Activated CD8-positive, alpha-beta memory T cell treated with anti-CD3 and anti-CD28 coated beads for 36 hours (primary cell): ENCODE results near the gene ZBTB38. TPM values are rescaled to one million over a fixed set of nuclear protein-coding genes. Genes with fewer than 3 reads are reported as not detected.

Experiments used
- CTCF ChIA-PET: fragments of 350-600 bp; sonication (Branson Sonifier 250); formaldehyde crosslinking; loops from one replicate; lab custom pipeline; 2021; ENCODE audit warnings: antibody characterized with exemption; lab: Charles Lee
- POLR2A ChIA-PET: fragments of 350-600 bp; sonication (Branson Sonifier 250); formaldehyde crosslinking; loops from one replicate; lab custom pipeline; 2021; ENCODE audit warnings: antibody characterized with exemption; lab: Charles Lee
- total RNA-seq, 2 experiments: library from RNA; stranded (reverse); gene quantifications; one replicate each; pipeline ENCODE4 v1.2.3, GENCODE V29; 2021

Gene ZBTB38
- total RNA-seq, 2 experiments from 2014 or later, result 56.6 to 57.0 TPM

DNA sequence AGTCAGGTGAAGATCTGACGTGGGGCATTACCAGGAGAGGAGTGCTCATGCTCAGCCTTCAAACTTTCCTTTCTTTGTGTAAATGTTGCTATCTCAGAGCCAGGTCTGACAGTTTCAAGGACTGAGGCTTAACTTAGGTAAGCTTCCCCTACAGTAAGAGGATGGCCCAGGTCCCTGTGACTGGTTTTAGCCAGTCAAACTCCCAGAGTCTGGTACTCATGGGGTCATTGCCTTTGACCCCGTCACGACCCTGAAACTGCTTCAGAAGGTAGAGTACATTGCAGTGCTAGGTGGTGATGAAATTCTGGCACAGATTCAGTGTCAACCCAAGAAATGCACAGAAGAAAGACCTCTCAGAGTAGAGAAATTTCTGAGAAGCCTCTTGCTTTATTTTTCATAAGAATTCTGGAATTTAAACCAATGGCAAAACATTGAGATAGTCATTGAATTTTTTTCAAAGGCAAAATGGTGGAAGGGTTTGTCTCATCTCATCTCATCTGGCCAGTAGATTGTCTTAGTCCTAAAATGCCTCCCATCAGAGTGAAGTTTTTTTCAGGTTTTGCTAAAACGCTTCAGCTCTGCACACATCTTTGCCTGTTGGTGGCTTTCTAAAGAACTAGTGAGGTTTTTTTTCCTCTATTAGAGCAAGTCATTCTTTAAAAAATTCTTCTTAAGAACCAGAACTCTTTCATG lies 23.1 kb downstream of the ZBTB38 start:
- CTCF ChIA-PET, result interaction anchor here (1.1 kb wide), 1 partner anchor 50 kb away, joined by 4 read pairs; no protein-coding TSS in a partner anchor
- POLR2A ChIA-PET, result interaction anchor here (0.7 kb wide), 1 partner anchor 15 kb away, joined by 4 read pairs; no protein-coding TSS in a partner anchor

DNA sequence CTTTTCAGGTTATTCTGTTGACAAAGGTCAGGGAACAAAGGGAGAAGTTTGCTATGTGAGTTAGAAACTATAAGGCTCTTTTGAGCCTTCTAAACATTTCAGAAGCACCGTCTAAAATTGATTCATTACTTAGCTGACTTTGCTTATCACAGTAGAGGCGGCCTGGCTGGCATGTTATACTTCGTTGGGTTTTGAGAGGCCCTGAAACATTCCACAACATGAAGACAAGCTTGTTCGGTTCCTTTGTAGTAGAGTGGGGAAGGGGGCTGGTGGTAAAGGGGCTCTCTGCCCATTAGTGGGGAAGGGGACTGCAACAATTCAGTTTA lies 23.6 kb downstream of the ZBTB38 start:
- ChIA-PET CTCF (interaction anchor here (1.1 kb wide), 1 partner anchor 50 kb away, joined by 4 read pairs; no protein-coding TSS in a partner anchor), POLR2A (no interaction called here)

DNA sequence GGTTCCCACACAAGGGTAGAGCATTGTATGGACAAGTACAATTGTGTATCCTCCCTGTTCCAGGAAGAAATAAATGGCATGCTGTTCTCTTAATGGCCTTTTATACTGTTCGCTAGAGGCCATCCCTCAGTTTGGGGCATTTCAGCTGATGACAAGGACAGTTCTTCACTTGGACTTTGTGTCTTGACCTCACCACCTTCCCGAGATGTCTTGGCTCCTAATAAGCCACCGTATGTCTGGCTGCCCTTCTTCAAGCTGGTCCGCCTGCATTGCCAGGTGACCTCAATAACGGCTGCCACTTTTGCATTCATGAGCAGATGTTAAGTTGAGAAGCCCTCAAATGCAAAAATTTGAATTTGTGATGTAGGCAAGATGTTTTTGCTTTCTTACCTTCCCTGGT lies 24.1 kb downstream of the ZBTB38 start:
- POLR2A ChIA-PET, result no interaction called here
- CTCF ChIA-PET, result interaction anchor here (1.1 to 1.6 kb wide), 2 partner anchors 50 to 62 kb away, joined by 3 to 4 read pairs; no protein-coding TSS in a partner anchor

DNA sequence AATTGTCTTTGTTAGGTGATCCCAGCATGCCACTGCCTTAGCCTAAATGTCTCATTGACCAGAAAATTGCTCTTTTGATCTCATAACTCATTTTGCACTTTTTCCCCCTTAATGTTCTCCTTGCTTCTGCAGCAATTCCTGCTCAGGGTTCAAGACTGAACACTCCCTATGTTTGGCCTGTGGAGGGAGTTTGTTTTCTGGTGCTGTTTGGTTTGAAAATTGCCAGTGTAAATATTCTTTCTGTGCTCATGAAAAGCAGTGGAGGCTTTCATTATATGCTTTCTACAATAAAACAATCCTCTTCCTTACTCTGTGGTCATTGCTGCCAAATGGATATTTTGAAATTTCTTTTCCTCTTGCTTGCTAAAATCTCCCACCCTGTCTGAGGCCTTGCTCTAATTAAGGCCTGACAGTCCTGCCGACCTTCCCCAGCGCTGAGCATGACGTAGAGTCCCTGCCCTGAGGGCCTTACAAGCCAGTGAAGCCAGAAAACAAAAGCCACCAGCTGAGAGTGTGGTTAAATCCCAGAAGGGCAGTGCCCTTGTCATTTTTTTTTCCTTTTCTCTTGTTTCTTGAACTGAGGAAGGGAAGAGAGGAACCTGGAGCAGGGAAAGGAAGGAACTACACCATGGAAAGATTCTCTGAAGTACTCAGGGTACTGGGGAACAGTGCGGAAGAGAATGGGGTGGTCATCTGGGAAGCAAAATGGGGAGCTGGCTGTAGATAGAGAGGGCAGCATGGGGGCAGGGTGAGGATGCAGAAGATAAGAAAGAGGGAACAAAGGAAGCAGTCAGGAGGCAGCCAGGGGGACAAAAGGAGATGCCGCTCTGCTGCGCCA lies 24.8 kb downstream of the ZBTB38 start:
- CTCF ChIA-PET, result interaction anchor here (1.6 kb wide), 1 partner anchor 62 kb away, joined by 3 read pairs; no protein-coding TSS in a partner anchor
- POLR2A ChIA-PET, result no interaction called here

DNA sequence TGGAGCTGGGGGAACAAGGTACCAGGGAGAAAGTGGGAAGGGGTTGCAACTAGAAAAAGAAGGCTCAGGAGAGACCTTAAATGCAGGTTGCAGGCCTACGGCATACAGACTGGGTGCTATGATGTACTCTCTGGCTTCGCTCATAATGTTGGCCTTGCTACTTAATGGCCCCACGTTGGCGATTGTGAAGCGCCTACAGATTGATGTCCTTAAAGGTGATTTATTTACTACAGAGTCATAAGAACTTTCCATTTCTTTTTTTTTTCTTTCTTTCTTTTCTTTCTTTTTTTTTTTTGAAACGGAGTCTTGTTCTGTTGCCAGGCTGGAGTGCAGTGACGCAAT lies 25.4 kb downstream of the ZBTB38 start:
- ChIA-PET CTCF (interaction anchor here (1.6 kb wide), 1 partner anchor 61 kb away, joined by 3 read pairs; no protein-coding TSS in a partner anchor), POLR2A (no interaction called here)

DNA sequence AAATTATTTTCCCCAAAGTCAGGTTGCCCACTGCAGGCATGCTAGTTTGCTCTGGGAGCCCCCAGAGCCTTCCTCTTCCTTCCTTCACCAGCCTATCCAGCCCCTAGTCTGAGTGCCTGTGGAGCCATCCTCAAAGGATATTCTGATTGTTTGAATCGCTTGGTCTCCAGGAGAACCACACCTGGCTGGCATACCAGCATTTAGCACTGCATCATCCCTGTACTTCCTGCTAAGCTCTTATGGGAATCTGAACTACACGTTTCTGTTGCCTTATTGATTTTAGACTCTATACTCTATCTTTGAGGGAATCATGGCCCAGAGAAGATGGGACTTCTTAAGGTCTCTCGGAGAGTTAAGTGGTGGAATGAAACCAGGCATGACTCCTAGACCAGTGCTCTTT lies 26.3 kb downstream of the ZBTB38 start:
- POLR2A ChIA-PET, result no interaction called here
- CTCF ChIA-PET, result no interaction called here

DNA sequence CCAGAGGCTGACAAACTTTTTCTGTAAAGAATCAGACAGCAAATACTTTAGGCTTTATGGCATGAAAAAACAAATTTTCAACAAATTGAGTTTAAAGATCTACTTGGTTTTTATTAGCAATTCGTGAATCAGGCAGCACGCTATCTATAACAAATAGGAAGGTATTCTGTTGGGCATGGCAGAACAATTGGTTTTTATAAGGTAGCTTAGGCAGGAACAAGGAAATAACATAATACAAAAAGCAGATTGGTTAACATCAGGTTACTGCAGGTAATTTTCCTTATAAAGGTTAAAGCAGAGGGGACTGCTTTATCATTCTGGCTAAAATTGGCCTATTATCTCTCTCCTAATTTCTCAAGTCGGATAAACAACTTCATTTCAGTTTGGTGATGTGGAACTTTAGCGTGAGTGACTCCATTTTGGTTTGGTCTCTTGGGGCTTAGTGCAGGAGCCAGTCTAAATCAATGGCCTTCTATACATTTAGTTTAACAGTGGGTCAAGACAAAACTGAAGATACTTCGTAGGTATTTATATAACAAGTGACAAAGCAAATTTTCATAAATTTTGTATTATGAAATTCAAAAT lies 26.8 kb downstream of the ZBTB38 start:
- CTCF ChIA-PET, result no interaction called here

DNA sequence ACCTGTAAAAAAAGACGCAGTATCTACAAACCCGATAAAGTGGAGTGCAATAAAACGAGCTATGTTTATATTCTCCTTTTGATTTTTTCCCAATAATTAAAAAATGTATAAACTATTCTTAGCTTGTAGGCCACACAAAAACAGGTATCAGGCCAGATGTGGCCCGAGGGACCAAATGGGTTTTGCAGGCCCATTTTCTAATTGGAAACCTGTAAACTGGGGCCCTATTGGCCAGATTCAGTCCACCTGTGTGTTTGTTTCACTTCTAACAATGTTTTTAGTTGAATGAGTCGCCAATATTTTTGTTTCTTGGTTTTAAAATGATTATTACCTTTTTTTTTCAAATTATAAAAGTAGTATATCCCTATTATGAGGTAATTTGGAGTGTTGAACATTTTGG lies 29.7 kb downstream of the ZBTB38 start:
- ChIA-PET CTCF (interaction anchor here (1.5 kb wide), 2 partner anchors 24 to 37 kb away, joined by 3 read pairs; no protein-coding TSS in a partner anchor), POLR2A (no interaction called here)

More for the DNA sequence above, 26.8 kb downstream of the ZBTB38 start:
- POLR2A ChIA-PET, result no interaction called here

DNA sequence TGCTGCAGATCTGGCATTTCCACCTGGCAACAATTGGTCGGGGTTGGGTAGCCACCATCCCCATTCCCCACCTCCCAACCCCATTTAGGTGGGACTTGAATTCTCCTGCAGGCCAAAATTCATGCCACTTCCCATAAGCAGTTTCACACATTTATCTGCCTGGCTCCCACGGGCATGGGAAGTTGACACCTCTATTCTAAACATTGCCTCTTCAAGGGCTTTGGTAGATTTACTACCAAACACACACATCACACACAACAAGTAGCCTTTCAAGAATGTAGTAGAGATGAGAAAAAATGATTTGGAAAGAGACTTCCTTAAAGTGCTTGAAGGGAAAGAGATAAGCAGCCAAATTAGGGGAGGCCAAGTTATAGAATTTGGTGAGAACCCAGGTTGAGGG lies 30.9 kb downstream of the ZBTB38 start:
- CTCF ChIA-PET, result no interaction called here
- POLR2A ChIA-PET, result no interaction called here

DNA sequence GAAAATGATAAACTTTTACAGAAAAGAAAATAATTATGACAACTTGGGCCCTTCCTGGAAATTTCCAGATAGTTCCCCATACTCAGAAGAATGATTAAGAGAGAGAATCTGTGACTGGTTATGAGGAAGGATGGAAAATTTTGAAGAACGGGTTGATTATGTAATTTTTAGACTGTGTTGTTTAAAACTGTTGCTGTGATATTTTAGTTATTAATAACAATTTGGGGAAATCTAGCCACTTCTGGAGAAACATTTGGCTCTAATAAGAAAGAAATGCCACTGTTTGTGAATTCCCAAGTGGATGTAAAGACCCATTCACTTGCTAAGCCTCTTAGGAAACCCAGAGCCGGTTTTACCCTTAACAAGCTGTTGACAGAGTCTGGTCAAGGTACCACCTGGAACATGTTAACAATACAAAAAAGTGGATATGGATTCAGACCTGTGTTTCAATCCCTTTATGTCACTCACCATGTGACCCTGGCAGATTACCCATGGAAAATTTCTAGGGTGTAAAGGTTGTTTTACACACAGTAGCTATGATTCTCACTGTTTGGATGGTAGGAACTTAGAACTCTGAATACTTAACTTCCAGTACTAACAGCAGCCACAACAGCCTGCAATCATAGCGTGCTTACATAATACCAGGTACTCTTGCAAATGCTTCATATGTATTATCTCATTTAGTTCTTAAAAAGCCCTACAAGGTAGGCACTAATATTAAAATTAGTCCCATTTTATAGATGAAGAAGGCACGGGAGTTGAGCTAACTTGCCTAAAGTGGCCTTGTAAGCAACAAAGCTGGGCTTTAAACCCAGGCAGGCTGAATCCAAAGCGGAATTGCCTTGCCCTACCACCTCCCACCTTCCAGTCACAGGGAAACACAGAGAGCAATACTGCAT lies 32.0 kb downstream of the ZBTB38 start:
- CTCF ChIA-PET, result interaction anchor here (1.5 kb wide), 1 partner anchor 13 kb away, joined by 4 read pairs; no protein-coding TSS in a partner anchor
- POLR2A ChIA-PET, result interaction anchor here (0.8 to 1.2 kb wide), 3 partner anchors 12 to 27 kb away, joined by 3 to 4 read pairs (median 3); no protein-coding TSS in a partner anchor

DNA sequence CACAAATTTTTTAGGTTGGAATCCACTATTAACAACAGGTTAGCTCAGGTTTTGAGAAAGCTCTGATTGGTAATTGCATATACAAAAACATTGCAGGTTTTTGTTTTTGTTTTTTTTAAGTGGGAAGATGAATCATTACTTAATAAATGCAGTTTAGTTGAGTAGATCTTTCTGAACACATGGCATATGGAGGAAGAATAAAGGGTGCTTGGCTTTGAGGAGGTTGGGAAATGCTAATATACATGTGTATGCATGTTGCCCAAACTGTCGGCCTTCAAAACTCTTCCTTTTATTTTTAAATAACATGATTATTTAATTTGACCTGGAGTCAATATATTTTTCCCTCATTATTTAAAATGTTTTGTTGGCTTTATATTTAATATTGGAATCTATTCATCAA lies 32.8 kb downstream of the ZBTB38 start:
- ChIA-PET CTCF (interaction anchor here (0.5 to 1.5 kb wide), 4 partner anchors 12 to 54 kb away, joined by 3 to 4 read pairs (median 4); no protein-coding TSS in a partner anchor), POLR2A (interaction anchor here (1.1 to 1.2 kb wide), 2 partner anchors 20 to 28 kb away, joined by 3 to 4 read pairs; no protein-coding TSS in a partner anchor)

DNA sequence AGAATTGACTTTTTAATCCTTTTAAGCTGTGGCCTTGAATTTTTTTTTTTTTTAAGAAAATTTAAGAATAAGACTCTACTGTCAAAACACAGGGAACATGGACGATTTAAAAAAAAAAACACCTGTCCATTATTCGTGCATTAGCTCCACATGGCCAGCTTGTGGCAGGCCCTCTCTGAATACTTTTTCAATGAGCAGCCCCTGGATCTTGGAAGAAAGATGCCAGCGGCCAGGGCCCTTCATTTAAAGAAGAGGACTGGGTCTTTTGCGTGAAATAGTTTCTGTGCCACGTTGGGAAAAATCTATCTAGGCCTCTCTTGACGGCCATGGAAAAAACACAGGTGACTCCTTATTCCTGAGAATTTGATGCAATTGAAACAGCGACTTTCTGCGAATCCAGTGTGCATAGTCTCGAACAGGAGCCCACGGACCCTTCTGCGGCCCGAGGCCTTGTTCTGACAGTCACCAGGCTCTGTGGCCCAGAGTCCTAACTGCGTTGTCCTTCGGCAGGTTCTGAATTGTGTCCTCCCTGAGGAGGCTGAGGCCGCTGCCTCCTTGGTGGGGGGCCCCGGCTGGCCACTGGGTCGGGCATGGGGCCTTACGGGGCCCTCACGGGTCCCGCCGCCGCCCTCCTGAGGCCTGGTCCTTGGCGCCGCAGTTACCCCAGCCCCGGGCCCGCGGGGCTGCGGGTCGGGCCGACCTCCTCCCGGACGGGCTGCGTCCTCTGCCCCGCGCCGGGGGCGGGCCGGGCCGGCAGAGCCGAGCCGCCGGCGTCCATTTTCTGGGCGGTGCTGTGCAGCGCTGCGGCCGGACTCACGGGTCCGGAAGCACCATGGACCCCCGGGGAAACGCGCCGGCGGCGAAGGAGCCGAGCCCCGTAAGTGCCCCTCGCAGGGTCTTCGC lies 33.5 kb downstream of the ZBTB38 start:
- POLR2A ChIA-PET, result interaction anchor here (0.9 to 1.2 kb wide), 4 partner anchors 11 to 29 kb away, joined by 3 to 4 read pairs (median 3); no protein-coding TSS in a partner anchor

DNA sequence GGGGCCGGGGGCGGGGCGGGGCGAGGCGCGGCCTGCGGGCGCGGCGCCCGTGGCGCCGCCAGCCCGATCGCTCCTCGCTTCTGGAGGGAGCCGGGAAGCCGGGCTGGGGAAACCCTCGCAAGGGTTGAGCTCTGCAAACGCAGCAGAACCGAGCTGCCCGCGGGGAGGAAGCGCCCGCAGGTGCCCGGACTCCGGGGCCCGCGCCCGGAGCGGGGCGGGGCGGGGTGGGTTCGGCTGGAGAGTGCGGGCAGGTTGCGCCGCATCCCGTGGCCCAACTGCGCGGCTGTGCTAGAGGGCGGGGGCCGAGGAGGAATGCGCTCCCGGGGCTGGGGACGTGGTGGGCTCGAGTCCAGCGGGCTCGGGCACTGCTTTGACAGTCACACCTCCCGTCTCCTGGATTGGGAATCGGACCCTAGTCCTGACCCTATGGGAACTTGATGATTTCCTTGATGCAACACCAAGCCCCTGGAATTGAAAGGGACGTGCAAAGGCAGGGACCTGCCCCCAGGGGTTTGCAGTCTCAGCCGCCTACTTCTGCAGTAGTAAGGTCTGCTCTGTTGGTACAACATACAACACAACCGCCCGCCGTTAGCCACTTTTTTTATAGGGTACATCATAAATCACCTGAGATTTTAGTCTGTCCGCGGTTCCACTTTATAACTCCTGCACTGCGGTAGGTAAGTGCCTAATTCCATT lies 34.3 kb downstream of the ZBTB38 start:
- POLR2A ChIA-PET, result interaction anchor here (0.9 to 2.1 kb wide), 5 partner anchors 11 to 90 kb away, joined by 3 to 6 read pairs (median 3); no protein-coding TSS in a partner anchor
- CTCF ChIA-PET, result interaction anchor here (1.4 to 1.7 kb wide), 3 partner anchors 10 to 91 kb away, joined by 3 to 10 read pairs (median 3); no protein-coding TSS in a partner anchor

More for the DNA sequence above, 33.5 kb downstream of the ZBTB38 start:
- CTCF ChIA-PET, result interaction anchor here (0.5 to 1.5 kb wide), 4 partner anchors 12 to 53 kb away, joined by 3 to 4 read pairs (median 4); no protein-coding TSS in a partner anchor

DNA sequence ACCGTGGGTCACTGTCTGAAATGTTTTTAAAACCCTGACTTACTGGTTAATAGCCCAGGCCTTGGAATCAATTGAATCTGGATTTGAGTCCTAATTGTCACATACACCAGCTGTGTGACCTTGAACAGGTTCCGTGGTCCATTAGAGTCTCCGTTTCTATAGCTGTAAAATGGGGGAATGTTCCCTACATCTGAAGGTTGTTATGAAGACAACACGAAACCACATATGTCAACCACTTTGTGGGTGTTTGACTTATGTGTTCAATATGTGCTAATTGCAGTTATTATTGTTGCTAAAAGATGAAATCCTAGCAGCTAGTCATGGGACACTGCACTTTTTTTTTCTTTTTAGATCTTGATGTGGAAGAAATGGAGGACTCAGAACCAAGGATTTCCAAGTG lies 35.3 kb downstream of the ZBTB38 start:
- ChIA-PET POLR2A (interaction anchor here (1.0 to 2.1 kb wide), 3 partner anchors 30 to 51 kb away, joined by 3 to 6 read pairs (median 5); no protein-coding TSS in a partner anchor), CTCF (interaction anchor here (1.0 to 1.8 kb wide), 8 partner anchors 9 to 92 kb away, joined by 3 to 10 read pairs (median 4); no protein-coding TSS in a partner anchor)

DNA sequence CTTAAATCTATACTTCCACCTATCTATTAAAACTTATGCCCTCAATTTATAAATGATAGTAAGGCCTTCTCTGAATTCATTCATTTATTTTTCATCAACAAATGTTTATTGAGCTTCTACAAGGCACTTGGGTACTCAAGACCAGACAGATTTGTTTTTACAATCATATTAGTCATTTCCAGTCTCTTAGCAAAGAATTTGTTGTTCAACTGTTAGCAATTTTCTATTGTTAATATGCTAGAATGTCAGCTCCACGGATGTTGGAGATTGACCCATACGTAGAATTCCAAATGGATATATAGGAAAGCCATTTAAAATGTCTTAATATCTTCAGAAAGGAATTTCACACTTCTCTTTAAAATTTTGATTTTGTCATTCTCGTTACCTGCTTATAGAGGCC lies 36.7 kb downstream of the ZBTB38 start:
- CTCF ChIA-PET, result interaction anchor here (1.2 to 1.8 kb wide), 4 partner anchors 12 to 240 kb away, joined by 4 to 5 read pairs (median 4); no protein-coding TSS in a partner anchor
- POLR2A ChIA-PET, result interaction anchor here (0.8 to 1.4 kb wide), 2 partner anchors 26 to 41 kb away, joined by 3 to 4 read pairs; no protein-coding TSS in a partner anchor

DNA sequence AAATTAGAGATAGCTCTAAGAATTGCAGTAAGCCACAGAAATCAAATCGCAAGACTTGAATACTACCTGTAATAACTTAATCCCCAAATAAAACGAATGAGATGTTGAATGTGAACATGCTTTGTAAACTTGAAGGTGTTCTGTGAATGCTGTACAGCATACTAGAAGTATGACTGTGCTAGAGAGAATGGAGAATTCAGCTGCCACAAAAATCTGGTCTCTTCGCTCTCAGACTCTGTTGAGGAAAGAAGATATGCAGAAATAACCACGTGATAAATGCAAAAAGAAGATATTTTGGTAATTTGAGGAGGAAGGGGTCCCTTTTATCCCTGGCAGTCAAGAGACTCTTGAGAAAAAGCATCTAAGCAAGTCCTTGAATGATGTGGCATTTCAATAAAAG lies 37.3 kb downstream of the ZBTB38 start:
- ChIA-PET CTCF (interaction anchor here (1.2 to 1.3 kb wide), 3 partner anchors 12 to 240 kb away, joined by 4 to 7 read pairs (median 4); no protein-coding TSS in a partner anchor), POLR2A (interaction anchor here (0.7 to 1.4 kb wide), 3 partner anchors 26 to 41 kb away, joined by 3 to 4 read pairs (median 4); no protein-coding TSS in a partner anchor)
